MM.1S (cell line): Measurements from ENCODE around the gene ELL.

Source experiments
- DNase-seq: peaks from one replicate; pipeline ENCODE4 v3.0.0-alpha.2; 2015
- H2AFZ ChIP-seq: fragments of 300-600 bp; sonication (generic); 2 replicates; pipeline ENCODE4 v1.6.0; 2016; ENCODE audit warnings: antibody characterized with exemption, low read length
- H3F3A ChIP-seq: fragments of 300-600 bp; sonication (generic); 2 replicates; pipeline ENCODE4 v1.6.1; 2016; ENCODE audit warnings: mild to moderate bottlenecking, antibody characterized with exemption, low read length, moderate library complexity, mixed read lengths; ENCODE audit not compliant: insufficient read depth
- H3K27ac ChIP-seq: fragments of 300-600 bp; sonication (generic); 2 replicates; pipeline ENCODE4 v1.5.1; 2016; ENCODE audit warnings: mild to moderate bottlenecking, low read length
- H3K27me3 ChIP-seq: fragments of 300-600 bp; sonication (generic); replicated peaks from 2 replicates; pipeline ENCODE4 v1.6.0; 2016; ENCODE audit warnings: low read length; ENCODE audit not compliant: insufficient read depth
- H3K36me3 ChIP-seq: fragments of 300-600 bp; sonication (generic); replicated peaks from 2 replicates; pipeline ENCODE4 v1.6.1; 2016; ENCODE audit warnings: mild to moderate bottlenecking, low read length, mixed read lengths; ENCODE audit not compliant: insufficient read depth
- H3K4me1 ChIP-seq: fragments of 300-600 bp; sonication (generic); 2 replicates; pipeline ENCODE4 v1.6.1; 2016; ENCODE audit warnings: low read length, mixed read lengths
- H3K4me2 ChIP-seq: fragments of 300-600 bp; sonication (generic); 2 replicates; pipeline ENCODE4 v1.6.0; 2016; ENCODE audit warnings: low read depth, low read length
- H3K4me3 ChIP-seq: fragments of 300-600 bp; sonication (generic); 2 replicates; pipeline ENCODE4 v1.5.1; 2016; ENCODE audit warnings: low read length, mixed read lengths
- H3K79me2 ChIP-seq: fragments of 300-600 bp; sonication (generic); 2 replicates; pipeline ENCODE4 v1.6.1; 2016; ENCODE audit warnings: mixed run types, low read length, mixed read lengths
- H3K9ac ChIP-seq: fragments of 300-600 bp; sonication (generic); 2 replicates; pipeline ENCODE4 v1.6.1; 2016; ENCODE audit warnings: low read length, mixed read lengths
- H3K9me2 ChIP-seq: fragments of 300-600 bp; sonication (generic); replicated peaks from 2 replicates; pipeline ENCODE4 v1.6.1; 2016; ENCODE audit warnings: mild to moderate bottlenecking, low read length, mixed read lengths; ENCODE audit not compliant: insufficient read depth
- H3K9me3 ChIP-seq: fragments of 300-600 bp; sonication (generic); replicated peaks from 2 replicates; pipeline ENCODE4 v1.6.1; 2016; ENCODE audit warnings: mild to moderate bottlenecking, low read length, mixed read lengths; ENCODE audit not compliant: insufficient read depth
- H4K20me1 ChIP-seq: fragments of 300-600 bp; sonication (generic); 2 replicates; pipeline ENCODE4 v1.6.1; 2016; ENCODE audit warnings: mild to moderate bottlenecking, low read length, moderate library complexity, mixed read lengths; ENCODE audit not compliant: insufficient read depth
- CTCF ChIP-seq: fragments of 300-600 bp; sonication (generic); IDR thresholded peaks from 2 replicates; pipeline ENCODE4 v1.5.1; 2016; ENCODE audit warnings: antibody characterized with exemption, low read length, mixed read lengths
- EZH2 ChIP-seq: fragments of 300-600 bp; sonication (generic); optimal IDR thresholded peaks from 2 replicates; pipeline ENCODE3; 2017; ENCODE audit warnings: low read depth, mild to moderate bottlenecking, antibody characterized with exemption, low read length, mixed read lengths
- EZH2phosphoT487 ChIP-seq: fragments of 300-600 bp; sonication (generic); IDR thresholded peaks from 2 replicates; pipeline ENCODE4 v1.6.1; 2018; ENCODE audit warnings: antibody characterized with exemption, low read length

The ELL gene

GRCh38 chr19:18503971-18504885 is 17.6 kb downstream of the ELL start:
- H3F3A ChIP-seq: no peaks in the 10 kb centered on the region
- peaks cover 98% of the 10 kb centered on the region for H4K20me1 ChIP-seq
- no peaks in the 10 kb centered on the region for H3K9me2 ChIP-seq
- no peak overlapping the region for H2AFZ ChIP-seq
- H3K27ac ChIP-seq: no peak overlapping the region
- no peaks in the 10 kb centered on the region for H3K36me3 ChIP-seq
- no peaks in the 10 kb centered on the region for H3K9me3 ChIP-seq
- H3K4me2 ChIP-seq: no peak overlapping the region
- H3K9ac ChIP-seq: no peak overlapping the region
- peaks cover 100% of the 10 kb centered on the region for H3K79me2 ChIP-seq
- H3K27me3 ChIP-seq: no peaks in the 10 kb centered on the region
- H3K4me1 ChIP-seq: peaks cover 19% of the 10 kb centered on the region
- no peak overlapping the region for H3K4me3 ChIP-seq
- no peak for DNase-seq
- no peak for TF ChIP-seq EZH2

- Histone ChIP-seq H3K79me2 (peaks cover 100% of the 10 kb centered on the region), H3K9me2 (no peaks in the 10 kb centered on the region), H3K27ac (no peak overlapping the region), H4K20me1 (peaks cover 96% of the 10 kb centered on the region), H3K9me3 (no peaks in the 10 kb centered on the region), H3K4me3 (no peak overlapping the region), H3K36me3 (no peaks in the 10 kb centered on the region), H3K4me2 (no peak overlapping the region), H2AFZ (no peak overlapping the region), H3F3A (no peaks in the 10 kb centered on the region), H3K4me1 (peaks cover 24% of the 10 kb centered on the region), H3K9ac (no peak overlapping the region), H3K27me3 (no peaks in the 10 kb centered on the region)
- DNase-seq: no peak
- TF ChIP-seq EZH2phosphoT487 (no peak), EZH2 (no peak), CTCF (no peak)
Measured at GRCh38 chr19:18503337-18503970, 18.4 kb downstream of the ELL start.

- no peaks in the 10 kb centered on the region for H3K27me3 ChIP-seq
- H3K27ac ChIP-seq: no peak overlapping the region
- H3F3A ChIP-seq: no peaks in the 10 kb centered on the region
- TF ChIP-seq CTCF (no peak), EZH2phosphoT487 (no peak), EZH2 (no peak)
- H3K4me2 ChIP-seq: no peak overlapping the region
- no peak overlapping the region for H2AFZ ChIP-seq
- H3K4me1 ChIP-seq: peaks cover 24% of the 10 kb centered on the region
- H3K4me3 ChIP-seq: no peak overlapping the region
- no peaks in the 10 kb centered on the region for H3K9me2 ChIP-seq
- H3K79me2 ChIP-seq: peaks cover 100% of the 10 kb centered on the region
- no peak for DNase-seq
- H3K36me3 ChIP-seq: no peaks in the 10 kb centered on the region
- H3K9ac ChIP-seq: no peak overlapping the region
- peaks cover 96% of the 10 kb centered on the region for H4K20me1 ChIP-seq
- no peaks in the 10 kb centered on the region for H3K9me3 ChIP-seq
Measured at GRCh38 chr19:18502638-18503294, 19.1 kb downstream of the ELL start.
